Natural killer cell (primary cell): ENCODE measurements around the gene COL20A1. TPM values are rescaled to one million over a fixed set of nuclear protein-coding genes. Genes with fewer than 3 reads are reported as not detected.

Source experiments
- ATAC-seq, 3 donors: fragments of 150-1000 bp in 2 of 3; fragments of 200-7000 bp in 1 of 3; cut with Tn5 transposase; 1 replicate in 1 of 3; 2 replicates in 2 of 3; pipeline ENCODE4 v1.10.0; 2021; ENCODE audit warnings: mild to moderate bottlenecking in 2 of 3, moderate library complexity in 2 of 3
- DNase-seq, 2 donors: peaks; one replicate each; pipeline versions ENCODE4 v3.0.0 to v3.0.0-alpha.2; 2013 to 2021; ENCODE audit warnings: mixed read lengths in 1 of 2
- H3K27ac ChIP-seq: one replicate; pipeline ENCODE4 v1.5.1; 2013; ENCODE audit warnings: mild to moderate bottlenecking, low read length
- H3K27me3 ChIP-seq: one replicate; pipeline ENCODE4 v1.6.1; 2013; ENCODE audit warnings: low read length; ENCODE audit not compliant: control insufficient read depth, insufficient read depth
- H3K36me3 ChIP-seq: one replicate; pipeline ENCODE4 v1.6.1; 2013; ENCODE audit warnings: low read length; ENCODE audit not compliant: control insufficient read depth, insufficient read depth
- H3K4me1 ChIP-seq: one replicate; pipeline ENCODE4 v1.6.1; 2013; ENCODE audit warnings: low read length; ENCODE audit not compliant: control insufficient read depth, insufficient read depth
- H3K4me3 ChIP-seq: one replicate; pipeline ENCODE4 v1.5.1; 2013; ENCODE audit warnings: low read length
- H3K9me3 ChIP-seq: one replicate; pipeline ENCODE4 v1.6.1; 2013; ENCODE audit warnings: low read length; ENCODE audit not compliant: control insufficient read depth, insufficient read depth
- H3K27ac Mint-ChIP-seq, 2 donors: one replicate each; pipeline ENCODE4 v1.8.0; 2022; ENCODE audit warnings: mild to moderate bottlenecking in 2 of 2, mixed read lengths in 2 of 2, moderate library complexity in 1 of 2
- H3K27me3 Mint-ChIP-seq, 2 donors: one replicate each; pipeline ENCODE4 v1.8.0; 2022; ENCODE audit warnings: low read depth in 2 of 2, mixed read lengths in 2 of 2
- H3K36me3 Mint-ChIP-seq: one replicate; pipeline ENCODE4 v1.8.0; 2022; ENCODE audit warnings: mixed read lengths
- H3K4me1 Mint-ChIP-seq, 2 donors: one replicate each; pipeline ENCODE4 v1.8.0; 2022; ENCODE audit warnings: mixed read lengths in 2 of 2
- H3K4me3 Mint-ChIP-seq: one replicate; pipeline ENCODE4 v1.8.0; 2022; ENCODE audit warnings: mild to moderate bottlenecking, moderate library complexity, mixed read lengths
- H3K9me3 Mint-ChIP-seq, 2 donors: one replicate each; pipeline ENCODE4 v1.8.0; 2022; ENCODE audit warnings: mixed read lengths in 2 of 2
- WGBS: methylation state at CpG from one replicate; pipeline ENCODE4 v1.1.7; 2013; ENCODE audit warnings: missing lambda C conversion rate; ENCODE audit not compliant: insufficient coverage; 5-methylcytosine and 5-hydroxymethylcytosine counted together
- intact Hi-C: fragments of 100-400 bp; cut with micrococcal nuclease; formaldehyde crosslinking; loops from one replicate; pipeline ENCODE4 v1.14.2; 2022
- total RNA-seq, 4 donors: library from RNA; stranded (reverse); fragments of 120-200 nt in 1 of 4; gene quantifications; one replicate each; pipeline versions ENCODE4 v1.2.3 to v1.2.4, GENCODE V29; 2013 to 2022
- TF ChIP-seq, protein P1 (sequence below): fragments of 200-600 bp; IDR thresholded peaks from one replicate; pipeline ENCODE4 v1.8.0; 2022; ENCODE audit warnings: antibody characterized with exemption

Gene COL20A1
- total RNA-seq, 3 donors from 2014 or later (not counting 1 experiment from before 2014, with no cell fraction given): 0.12 to 0.33 TPM; not detected in 1

DNA sequence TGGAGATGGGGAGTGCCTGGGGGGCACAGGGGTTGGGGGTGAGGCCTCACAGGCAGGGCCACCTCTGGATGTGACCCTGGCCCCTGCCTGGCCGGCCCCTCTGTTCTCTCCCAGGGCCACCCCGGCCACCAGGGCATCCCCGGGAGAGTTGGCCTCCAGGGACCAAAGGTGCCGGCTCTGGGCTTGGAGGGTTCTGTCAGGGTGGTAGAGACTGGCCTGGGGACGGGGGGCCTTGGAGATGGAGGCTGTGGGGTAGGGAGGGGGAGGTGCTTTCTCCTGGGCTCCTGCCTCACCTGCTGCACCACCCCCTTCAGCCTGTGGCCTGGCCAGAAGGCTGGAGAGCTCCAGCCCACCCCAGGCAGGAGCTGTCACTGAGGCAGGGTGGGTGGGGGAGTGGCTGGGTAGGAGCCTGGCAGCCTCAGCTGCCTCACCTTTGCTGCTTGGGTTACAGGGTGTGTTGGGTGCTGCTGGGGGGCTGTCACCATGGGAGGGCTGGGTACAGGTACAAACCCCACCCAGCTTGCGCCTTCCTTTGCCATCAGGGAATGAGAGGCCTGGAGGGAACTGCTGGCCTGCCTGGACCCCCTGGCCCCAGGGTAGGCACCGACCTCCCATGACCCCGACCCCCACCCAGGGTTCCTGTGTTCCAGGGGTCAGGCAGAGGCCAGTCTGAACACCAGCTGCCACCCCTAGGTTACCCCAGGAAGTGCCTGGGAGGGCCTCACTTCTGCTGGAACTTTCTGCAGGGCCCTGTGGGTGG lies 32.7 kb downstream of the COL20A1 start:
- peaks cover 16% of the 10 kb centered on the region for H3K9me3 ChIP-seq
- Mint-ChIP-seq H3K4me3 (no peak overlapping the region), H3K27ac (peak overlapping the region; percentile 86 to 87), H3K36me3 (no peaks in the 10 kb centered on the region), H3K27me3 (peaks cover 6 to 16% of the 10 kb centered on the region in 2 donors), H3K4me1 (peaks cover 0 to 5% of the 10 kb centered on the region in 2 donors), H3K9me3 (no peaks in the 10 kb centered on the region)
- intact Hi-C loops: no loop called here
- TF ChIP-seq, protein P1, sequence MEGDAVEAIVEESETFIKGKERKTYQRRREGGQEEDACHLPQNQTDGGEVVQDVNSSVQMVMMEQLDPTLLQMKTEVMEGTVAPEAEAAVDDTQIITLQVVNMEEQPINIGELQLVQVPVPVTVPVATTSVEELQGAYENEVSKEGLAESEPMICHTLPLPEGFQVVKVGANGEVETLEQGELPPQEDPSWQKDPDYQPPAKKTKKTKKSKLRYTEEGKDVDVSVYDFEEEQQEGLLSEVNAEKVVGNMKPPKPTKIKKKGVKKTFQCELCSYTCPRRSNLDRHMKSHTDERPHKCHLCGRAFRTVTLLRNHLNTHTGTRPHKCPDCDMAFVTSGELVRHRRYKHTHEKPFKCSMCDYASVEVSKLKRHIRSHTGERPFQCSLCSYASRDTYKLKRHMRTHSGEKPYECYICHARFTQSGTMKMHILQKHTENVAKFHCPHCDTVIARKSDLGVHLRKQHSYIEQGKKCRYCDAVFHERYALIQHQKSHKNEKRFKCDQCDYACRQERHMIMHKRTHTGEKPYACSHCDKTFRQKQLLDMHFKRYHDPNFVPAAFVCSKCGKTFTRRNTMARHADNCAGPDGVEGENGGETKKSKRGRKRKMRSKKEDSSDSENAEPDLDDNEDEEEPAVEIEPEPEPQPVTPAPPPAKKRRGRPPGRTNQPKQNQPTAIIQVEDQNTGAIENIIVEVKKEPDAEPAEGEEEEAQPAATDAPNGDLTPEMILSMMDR: no peak
- H3K27ac ChIP-seq: peak overlapping the region; percentile 89
- 93% methylated on average over 8 of the region's 8 CpGs for WGBS
- no peak for DNase-seq
- H3K4me1 ChIP-seq: peaks cover 27% of the 10 kb centered on the region
- no peaks in the 10 kb centered on the region for H3K36me3 ChIP-seq
- no peak overlapping the region for H3K4me3 ChIP-seq
- no peaks in the 10 kb centered on the region for H3K27me3 ChIP-seq
- ATAC-seq: no peak

DNA sequence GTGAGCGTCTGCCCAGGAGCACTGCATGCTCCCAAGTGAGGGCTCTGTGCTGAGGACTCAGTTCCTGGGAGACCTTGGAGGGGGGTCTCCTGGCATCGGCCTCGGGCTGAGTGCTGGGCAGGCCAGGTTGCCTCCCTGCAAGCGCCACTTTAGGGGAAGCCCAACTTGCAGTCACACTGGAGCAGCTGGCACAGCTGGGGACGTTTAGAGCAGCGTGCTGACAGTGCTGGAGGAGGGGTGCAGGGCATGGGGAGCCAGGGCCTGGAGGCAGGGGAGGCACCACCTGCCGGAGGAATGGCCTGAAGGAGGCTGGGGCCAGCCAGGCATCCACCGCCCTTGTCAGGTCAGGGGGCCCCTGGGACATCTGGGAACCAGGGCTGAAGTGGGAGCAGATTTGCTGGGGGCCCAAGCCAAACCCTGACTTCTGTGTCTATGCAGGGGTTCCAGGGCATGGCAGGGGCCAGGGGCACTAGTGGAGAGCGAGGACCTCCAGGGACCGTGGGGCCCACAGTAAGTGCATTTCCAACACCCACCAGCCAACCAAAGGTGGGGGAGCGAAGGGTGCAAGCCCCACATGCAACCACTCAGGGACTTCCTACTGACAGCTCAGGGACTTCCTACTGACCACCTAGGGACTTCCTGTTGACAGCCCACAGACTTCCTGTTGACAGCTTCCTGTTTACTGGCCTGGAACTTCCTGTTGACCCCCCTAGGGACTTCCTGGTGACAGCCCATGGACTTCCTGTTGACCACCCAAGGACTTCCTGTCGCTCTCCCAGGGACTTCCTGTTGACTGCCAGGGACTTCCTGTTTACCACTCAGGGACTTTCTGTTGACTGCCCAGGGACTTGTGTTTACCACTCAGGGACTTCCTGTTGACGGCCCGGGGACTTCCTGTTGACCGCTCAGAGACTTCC lies 33.6 kb downstream of the COL20A1 start:
- H3K27ac Mint-ChIP-seq: peak overlapping the region; percentile 86 to 87
- peaks cover under 1% of the 10 kb centered on the region for H3K36me3 Mint-ChIP-seq
- H3K4me1 Mint-ChIP-seq: peaks cover 0 to 5% of the 10 kb centered on the region in 2 donors
- peaks cover 1 to 2% of the 10 kb centered on the region in 2 donors for H3K9me3 Mint-ChIP-seq
- DNase-seq (peak in 1 of 2 donors; percentile 10), ATAC-seq (peak in 2 of 3 donors; percentile 10 to 40)
- peaks cover 27% of the 10 kb centered on the region for H3K4me1 ChIP-seq
- H3K9me3 ChIP-seq: peaks cover 19% of the 10 kb centered on the region
- TF ChIP-seq, protein P1: no peak
- WGBS: 77% methylated on average over 15 of the region's 15 CpGs
- peak overlapping the region; percentile 89 for H3K27ac ChIP-seq
- intact Hi-C loops: no loop called here
- H3K4me3 ChIP-seq: no peak overlapping the region
- H3K27me3 Mint-ChIP-seq: peaks cover 6 to 16% of the 10 kb centered on the region in 2 donors
- H3K27me3 ChIP-seq: no peaks in the 10 kb centered on the region
- H3K4me3 Mint-ChIP-seq: no peak overlapping the region
- H3K36me3 ChIP-seq: no peaks in the 10 kb centered on the region

DNA sequence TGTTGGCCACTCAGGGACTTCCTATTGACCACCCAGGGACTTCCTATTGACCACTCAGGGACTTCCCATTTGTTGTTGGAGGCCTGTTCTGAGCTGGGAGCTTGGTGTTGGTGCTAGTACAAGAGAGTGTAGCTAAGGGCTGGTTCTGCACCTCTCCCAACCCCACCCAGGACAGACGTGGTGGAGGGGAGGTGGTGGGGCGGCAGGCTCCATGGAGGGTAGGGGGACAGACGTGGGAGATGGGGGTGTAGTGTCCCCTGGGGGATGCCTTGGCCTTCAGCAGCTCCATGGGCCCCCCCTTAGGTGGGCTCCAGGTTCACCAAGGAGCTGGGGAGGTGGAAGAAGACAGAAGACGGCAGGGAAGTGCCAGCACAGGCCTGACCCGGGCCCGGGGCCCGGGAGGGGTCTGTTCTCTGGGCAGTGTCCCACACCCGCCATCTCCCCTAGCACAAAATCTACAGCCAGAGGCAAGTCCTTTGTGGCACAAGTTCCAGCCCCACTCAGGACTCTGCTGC lies 34.3 kb downstream of the COL20A1 start:
- Mint-ChIP-seq H3K36me3 (peaks cover 6% of the 10 kb centered on the region), H3K27ac (peak overlapping the region; percentile 86 to 87), H3K4me1 (peaks cover 0 to 5% of the 10 kb centered on the region in 2 donors), H3K9me3 (peaks cover 6 to 7% of the 10 kb centered on the region in 2 donors), H3K27me3 (peaks cover 6 to 16% of the 10 kb centered on the region in 2 donors), H3K4me3 (no peak overlapping the region)
- peak in 2 of 3 donors; percentile 38 to 48 for ATAC-seq
- H3K27me3 ChIP-seq: no peaks in the 10 kb centered on the region
- WGBS: 89% methylated on average over 7 of the region's 8 CpGs
- no peak overlapping the region for H3K4me3 ChIP-seq
- H3K4me1 ChIP-seq: peaks cover 27% of the 10 kb centered on the region
- peak overlapping the region; percentile 89 for H3K27ac ChIP-seq
- peak in 1 of 2 donors; percentile 11 for DNase-seq
- intact Hi-C loops: no loop called here
- H3K36me3 ChIP-seq: no peaks in the 10 kb centered on the region
- TF ChIP-seq, protein P1: no peak
- H3K9me3 ChIP-seq: peaks cover 26% of the 10 kb centered on the region
